Measurements from ENCODE around the gene LATS2.
A peak's percentile ranks its signal among the peaks of the same experiment; 100 is the strongest.

Gene LATS2

DNA sequence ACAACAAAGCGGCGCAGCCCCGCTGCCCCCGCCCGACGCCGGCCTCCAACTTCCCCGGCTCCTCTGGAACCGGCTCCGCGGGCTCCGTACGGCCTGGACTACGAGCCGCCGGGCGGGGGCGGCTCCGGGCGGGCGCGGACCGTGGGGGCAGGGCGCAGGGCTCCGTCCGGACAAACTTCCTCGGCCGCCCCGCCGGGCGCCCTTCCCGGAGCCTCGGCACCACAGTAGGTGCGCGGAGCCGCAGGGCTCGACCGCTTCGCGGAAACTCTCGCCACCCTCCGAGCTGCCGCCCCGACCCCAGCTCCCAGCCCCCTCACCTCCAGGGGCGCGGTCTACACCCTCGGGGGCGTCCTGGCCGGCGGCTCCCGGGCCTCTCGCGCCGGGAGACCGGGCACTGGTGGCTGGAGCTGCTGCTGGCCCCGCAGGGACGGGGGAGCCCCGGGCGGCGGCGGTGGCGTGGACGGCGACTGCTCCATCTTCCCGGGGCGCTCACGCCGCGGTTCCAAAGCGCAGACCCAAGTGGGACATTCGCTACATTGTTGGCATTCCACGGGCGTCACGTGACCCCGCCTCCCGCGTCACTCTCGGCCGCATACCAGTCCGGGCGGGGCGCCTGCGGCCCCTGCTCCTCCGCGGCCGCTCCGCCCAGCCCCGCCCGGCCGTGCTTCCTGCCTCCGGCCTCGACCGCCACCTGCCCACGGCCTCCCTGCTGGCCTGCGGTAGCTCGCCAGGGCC lies at the start of gene LATS2:
Gene LATS2, minus strand, starts transcription at position 558 of the 735 bp plus-strand sequence. CDS start 15,560 bp downstream, outside the sequence.
- Histone ChIP-seq H3K4me1 (peaks cover 0 to 58% (median 32%) of the 10 kb centered on the region in 4 donors), H3K9me3 (no peaks in the 10 kb centered on the region), H3K36me3 (peaks cover 0 to 5% (median 0%) of the 10 kb centered on the region in 3 donors), H3K27me3 (no peaks in the 10 kb centered on the region), H3K4me3 (peak within 1 kb of the TSS; percentile 90 to 97), H3K27ac (peak within 1 kb of the TSS; percentile 97 to 100)
- intact Hi-C loops (cut with DNase I; ENCODE audit: low total_unique reads): loop anchor here (5.0 to 10.0 kb wide), 3 partner anchors 44 to 116 kb away; partner anchors contain the start of genes MRPL57 and SKA3
- TF ChIP-seq, protein P1, sequence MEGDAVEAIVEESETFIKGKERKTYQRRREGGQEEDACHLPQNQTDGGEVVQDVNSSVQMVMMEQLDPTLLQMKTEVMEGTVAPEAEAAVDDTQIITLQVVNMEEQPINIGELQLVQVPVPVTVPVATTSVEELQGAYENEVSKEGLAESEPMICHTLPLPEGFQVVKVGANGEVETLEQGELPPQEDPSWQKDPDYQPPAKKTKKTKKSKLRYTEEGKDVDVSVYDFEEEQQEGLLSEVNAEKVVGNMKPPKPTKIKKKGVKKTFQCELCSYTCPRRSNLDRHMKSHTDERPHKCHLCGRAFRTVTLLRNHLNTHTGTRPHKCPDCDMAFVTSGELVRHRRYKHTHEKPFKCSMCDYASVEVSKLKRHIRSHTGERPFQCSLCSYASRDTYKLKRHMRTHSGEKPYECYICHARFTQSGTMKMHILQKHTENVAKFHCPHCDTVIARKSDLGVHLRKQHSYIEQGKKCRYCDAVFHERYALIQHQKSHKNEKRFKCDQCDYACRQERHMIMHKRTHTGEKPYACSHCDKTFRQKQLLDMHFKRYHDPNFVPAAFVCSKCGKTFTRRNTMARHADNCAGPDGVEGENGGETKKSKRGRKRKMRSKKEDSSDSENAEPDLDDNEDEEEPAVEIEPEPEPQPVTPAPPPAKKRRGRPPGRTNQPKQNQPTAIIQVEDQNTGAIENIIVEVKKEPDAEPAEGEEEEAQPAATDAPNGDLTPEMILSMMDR (IDR thresholded peaks at IDR 0.05): peak; percentile 34 to 35
- peak; percentile 97 to 98 for DNase-seq

DNA sequence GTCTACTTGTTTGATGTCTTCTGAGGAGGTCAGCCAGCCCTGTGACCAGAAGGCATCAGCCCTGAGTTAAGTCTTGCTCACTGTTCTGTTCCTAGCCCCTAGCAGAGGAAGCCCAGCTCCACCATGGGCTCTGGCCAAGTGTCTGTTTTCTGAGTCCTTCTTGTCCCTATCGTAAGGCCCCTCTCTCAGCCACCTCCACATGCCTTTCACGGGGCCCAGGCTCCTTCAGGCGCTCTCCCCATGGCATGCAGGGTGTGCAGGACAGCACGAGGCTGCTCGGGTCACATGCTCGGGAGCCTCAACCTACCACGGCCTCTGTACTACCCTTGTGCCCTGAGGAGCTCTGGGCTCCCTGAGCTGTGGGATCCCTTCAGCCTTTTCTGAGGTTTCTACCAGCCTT lies 47.8 kb upstream of the LATS2 start:
- no peak overlapping the region for H3K4me3 ChIP-seq
- no peak for DNase-seq
- TF ChIP-seq, protein P1 (IDR thresholded peaks at IDR 0.05): no peak
- H3K4me1 ChIP-seq: no peaks in the 10 kb centered on the region
- intact Hi-C loops (cut with DNase I; ENCODE audit: low total_unique reads): loop anchor here (5.0 kb wide), 1 partner anchor 368 kb away; no protein-coding TSS in a partner anchor
- H3K9me3 ChIP-seq: no peaks in the 10 kb centered on the region
- H3K36me3 ChIP-seq: no peaks in the 10 kb centered on the region
- H3K27me3 ChIP-seq: no peaks in the 10 kb centered on the region
- no peak overlapping the region for H3K27ac ChIP-seq

DNA sequence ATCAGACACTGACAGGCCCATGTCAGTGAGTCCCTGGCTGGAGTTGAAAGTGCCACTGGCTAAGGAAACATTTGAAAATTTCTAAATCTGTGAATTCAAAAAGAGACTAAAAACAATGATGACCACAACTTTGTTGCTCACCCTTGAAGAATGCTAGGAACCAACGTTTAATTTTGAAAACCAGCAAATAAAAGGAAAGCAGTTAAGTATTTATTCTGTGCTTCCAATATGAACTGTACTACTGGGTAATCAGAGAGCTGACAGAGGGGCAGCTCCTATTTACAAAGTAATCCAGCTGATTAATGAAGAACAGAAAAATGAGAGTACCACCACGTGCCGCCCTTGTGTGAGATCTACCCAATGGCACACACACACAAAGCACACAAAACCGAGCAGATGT lies 44.7 kb upstream of the LATS2 start:
- Histone ChIP-seq H3K4me1 (no peaks in the 10 kb centered on the region), H3K36me3 (no peaks in the 10 kb centered on the region), H3K27me3 (no peaks in the 10 kb centered on the region), H3K27ac (no peak overlapping the region), H3K9me3 (no peaks in the 10 kb centered on the region), H3K4me3 (no peak overlapping the region)
- DNase-seq: no peak
- intact Hi-C loops (cut with DNase I; ENCODE audit: low total_unique reads): loop anchor here (5.0 kb wide), 1 partner anchor 371 kb away; no protein-coding TSS in a partner anchor
- TF ChIP-seq, protein P1 (IDR thresholded peaks at IDR 0.05): no peak

DNA sequence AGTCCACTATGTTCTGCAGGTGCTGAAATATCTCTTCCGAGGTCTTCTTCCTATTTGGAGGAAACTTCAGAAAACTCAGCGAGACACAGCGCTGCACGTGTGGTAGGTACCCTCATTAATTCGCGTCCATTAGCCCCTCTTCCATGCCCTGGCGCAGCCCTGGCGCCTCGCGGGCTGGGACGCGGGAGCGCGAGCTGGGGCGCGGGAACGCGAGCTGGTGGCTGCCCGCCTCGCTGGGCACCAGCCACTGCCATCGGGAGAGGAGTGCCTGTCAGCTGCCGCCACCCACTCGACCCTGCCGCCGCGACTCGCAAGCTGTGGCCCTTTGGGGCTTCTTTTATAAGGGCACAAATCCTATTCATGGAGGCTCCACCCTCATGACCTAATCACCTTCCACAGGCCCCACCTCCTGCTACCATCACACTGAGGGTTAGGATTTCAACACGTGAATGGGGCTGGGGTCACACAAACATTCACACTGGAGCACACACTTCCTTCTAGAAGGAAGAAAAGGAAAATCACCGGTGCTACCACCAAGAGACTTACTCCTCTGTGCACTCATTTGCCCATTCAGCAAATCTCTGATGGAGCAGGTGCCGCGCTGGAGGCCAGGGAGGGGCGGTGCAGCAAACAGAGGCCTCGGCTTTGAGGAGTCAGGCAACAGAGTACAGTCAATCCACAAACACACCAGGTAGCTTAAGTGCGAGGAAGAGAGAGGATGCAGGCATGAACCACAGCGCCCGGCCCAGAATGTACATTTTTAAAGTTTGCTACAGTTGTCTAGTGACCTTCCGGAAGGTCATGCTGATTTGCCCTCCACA lies 43.0 kb upstream of the LATS2 start:
- DNase-seq: no peak
- H3K4me1 ChIP-seq: no peaks in the 10 kb centered on the region
- TF ChIP-seq, protein P1 (IDR thresholded peaks at IDR 0.05): no peak
- H3K27ac ChIP-seq: no peak overlapping the region
- intact Hi-C loops (cut with DNase I; ENCODE audit: low total_unique reads): loop anchor here (5.0 kb wide), 1 partner anchor 373 kb away; no protein-coding TSS in a partner anchor
- H3K27me3 ChIP-seq: no peaks in the 10 kb centered on the region
- no peaks in the 10 kb centered on the region for H3K9me3 ChIP-seq
- H3K36me3 ChIP-seq: no peaks in the 10 kb centered on the region
- no peak overlapping the region for H3K4me3 ChIP-seq

DNA sequence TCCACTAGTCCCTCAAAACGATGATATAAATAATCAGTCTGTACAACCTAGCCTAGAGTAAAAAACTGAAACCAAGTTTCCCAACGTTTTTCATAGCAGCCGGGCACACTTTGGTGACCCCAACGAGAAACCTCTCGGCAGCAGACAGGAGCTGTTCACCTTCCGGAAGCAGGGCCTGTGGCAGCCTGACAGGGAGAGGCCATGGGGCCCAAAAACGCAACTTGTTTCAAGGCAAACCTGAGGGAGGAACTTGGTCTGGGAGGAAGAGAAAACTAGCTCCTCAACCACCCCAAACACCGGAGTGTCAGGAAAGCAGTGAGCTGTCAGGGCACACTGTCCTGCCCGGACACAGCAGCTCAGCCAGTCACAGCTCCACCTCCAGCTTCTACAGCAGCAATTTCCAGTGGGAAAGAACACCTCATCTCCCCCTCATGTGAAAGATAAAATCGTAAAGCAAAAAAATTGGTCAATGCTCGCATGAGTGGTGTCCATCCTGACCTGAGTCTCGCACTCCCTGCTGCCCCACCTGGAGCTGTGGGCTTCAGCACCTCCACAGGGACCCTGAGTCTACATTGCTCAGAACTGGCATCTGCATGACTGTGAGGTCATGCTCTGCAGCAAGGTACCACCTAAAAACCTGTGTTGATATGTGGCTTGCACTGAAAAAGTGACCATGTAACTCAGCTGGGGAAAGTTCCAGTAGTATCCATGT lies 40.6 kb upstream of the LATS2 start:
- TF ChIP-seq, protein P1 (IDR thresholded peaks at IDR 0.05): no peak
- Histone ChIP-seq H3K4me1 (no peaks in the 10 kb centered on the region), H3K27ac (no peak overlapping the region), H3K36me3 (no peaks in the 10 kb centered on the region), H3K9me3 (no peaks in the 10 kb centered on the region), H3K27me3 (no peaks in the 10 kb centered on the region), H3K4me3 (no peak overlapping the region)
- intact Hi-C loops (cut with DNase I; ENCODE audit: low total_unique reads): no loop called here
- DNase-seq: no peak
